SU-DHL-6 (cell line): ENCODE measurements around the gene MON2.

ENCODE experiments used
- CTCF ChIP-seq: fragments of 200-600 bp; sonication (generic); IDR thresholded peaks from one replicate; pipeline ENCODE4 v1.5.1; 2017; ENCODE audit warnings: antibody characterized with exemption, mild to moderate bottlenecking, low read length, moderate library complexity; ENCODE audit not compliant: insufficient read depth, poor library complexity, severe bottlenecking
- EZH2phosphoT487 ChIP-seq: fragments of 200-600 bp; sonication (generic), shearing (Covaris generic); conservative IDR thresholded peaks from 2 replicates; pipeline ENCODE4 v1.6.1; 2018; ENCODE audit warnings: mild to moderate bottlenecking, antibody characterized with exemption, low read length, moderate library complexity, mixed read lengths

GRCh38 chr12:62505786-62506185, 39.2 kb downstream of the MON2 start:
- no peak for TF ChIP-seq CTCF
- TF ChIP-seq EZH2phosphoT487 = no peak
